Astrocyte (in vitro differentiated cells and primary cell): Measurements from ENCODE around the gene ORC3.

Experiments used
- CTCF ChIP-seq: IDR thresholded peaks from 2 replicates; pipeline ENCODE4 v1.5.1; 2011; ENCODE audit warnings: low read depth, mild to moderate bottlenecking, inconsistent platforms, low read length, moderate library complexity; ENCODE audit not compliant: insufficient read depth
- EZH2 ChIP-seq: IDR thresholded peaks from 2 replicates; pipeline ENCODE4 v1.6.1; 2012; ENCODE audit warnings: mild to moderate bottlenecking, low read length, inconsistent platforms; ENCODE audit not compliant: insufficient read depth

- TF ChIP-seq CTCF, result no peak
- no peak for TF ChIP-seq EZH2
Measured at GRCh38 chr6:87710090-87710489, 120.2 kb downstream of the ORC3 start.
